GM20431 (cell line): ENCODE results near the gene VSTM4.

Experiments
- in situ Hi-C: fragments of 300-500 bp; cut with MseI, MboI; formaldehyde crosslinking; loops from one replicate; pipeline ENCODE4 v1.15.0; 2020; ENCODE audit warnings: low sequenced_read_pairs; ENCODE audit not compliant: unreplicated experiment

VSTM4 gene

GRCh38 chr10:49149881-49150280, 34.6 kb upstream of the VSTM4 start:
- in situ Hi-C loops, result loop anchor here (25.0 kb wide), 1 partner anchor 163 kb away; no protein-coding TSS in a partner anchor

- in situ Hi-C loops, result no loop called here
Observed at GRCh38 chr10:49144058-49144720, 28.9 kb upstream of the VSTM4 start.

- in situ Hi-C loops, result no loop called here
Observed at GRCh38 chr10:49143249-49143648, 27.9 kb upstream of the VSTM4 start.

GRCh38 chr10:49141541-49142332, 26.4 kb upstream of the VSTM4 start:
- in situ Hi-C loops, result no loop called here

- in situ Hi-C loops, result no loop called here
Observed at GRCh38 chr10:49140304-49141177, 25.2 kb upstream of the VSTM4 start.

- in situ Hi-C loops, result no loop called here
Observed at GRCh38 chr10:49139846-49140195, 24.5 kb upstream of the VSTM4 start.

GRCh38 chr10:49139028-49139845, 23.9 kb upstream of the VSTM4 start:
- in situ Hi-C loops, result no loop called here

- in situ Hi-C loops, result no loop called here
Observed at GRCh38 chr10:49138361-49138891, 23.1 kb upstream of the VSTM4 start.

- in situ Hi-C loops, result no loop called here
Observed at GRCh38 chr10:49136525-49136924, 21.2 kb upstream of the VSTM4 start.

GRCh38 chr10:49135575-49136313, 20.4 kb upstream of the VSTM4 start:
- in situ Hi-C loops, result no loop called here

- in situ Hi-C loops, result no loop called here
Observed at GRCh38 chr10:49134327-49134726, 19.0 kb upstream of the VSTM4 start.

- in situ Hi-C loops, result no loop called here
Observed at GRCh38 chr10:49133706-49134248, 18.5 kb upstream of the VSTM4 start, which contains the start of gene FAM170B. Gene FAM170B (minus strand): TSS chr10:49134021. CDS start chr10:49133918, 103 bp downstream.

GRCh38 chr10:49132362-49132737, 17.0 kb upstream of the VSTM4 start:
- in situ Hi-C loops, result no loop called here

GRCh38 chr10:49131507-49132361, 16.4 kb upstream of the VSTM4 start:
- in situ Hi-C loops, result no loop called here

GRCh38 chr10:49129376-49129775, 14.1 kb upstream of the VSTM4 start:
- in situ Hi-C loops, result no loop called here

GRCh38 chr10:49128854-49129253, 13.5 kb upstream of the VSTM4 start:
- in situ Hi-C loops, result no loop called here

GRCh38 chr10:49123981-49124950, 8.9 kb upstream of the VSTM4 start:
- in situ Hi-C loops, result no loop called here
